H1 (cell line): ENCODE data around the gene KLK4. TPM values are rescaled to one million over a fixed set of nuclear protein-coding genes. Genes with fewer than 3 reads are reported as not detected.
A peak's percentile ranks its signal among the peaks of the same experiment; 100 is the strongest.

Experiments used
- CTCF ChIA-PET: fragments of 300-600 bp; sonication (Branson Sonifier 250); formaldehyde crosslinking; loops from one replicate; lab custom pipeline; 2021; ENCODE audit not compliant: partially characterized antibody; lab: Charles Lee
- POLR2A ChIA-PET: fragments of 300-600 bp; sonication (Branson Sonifier 250); formaldehyde crosslinking; loops from one replicate; lab custom pipeline; 2021; ENCODE audit warnings: inconsistent platforms; ENCODE audit not compliant: partially characterized antibody; lab: Charles Lee
- DNase-seq, 2 experiments: peaks; one replicate each; pipeline versions ENCODE4 v3.0.0 to v3.0.0-alpha.2; 2010 to 2022; ENCODE audit warnings: low spot score in 2 of 2, low read depth in 1 of 2, mixed read lengths in 1 of 2
- FAIRE-seq: peaks from 2 replicates; lab custom pipeline; 2011; peaks lifted over from hg19 to GRCh38; lab: Jason Lieb, UNC
- H2AFZ ChIP-seq: 2 replicates; pipeline ENCODE4 v1.8.1; 2012; ENCODE audit warnings: low read length, inconsistent platforms
- H2AK5ac ChIP-seq: 2 replicates; pipeline ENCODE4 v1.6.1; 2013; ENCODE audit warnings: low read depth, low read length
- H2BK120ac ChIP-seq: replicated peaks from 2 replicates; pipeline ENCODE3; 2013; ENCODE audit warnings: low read depth, low read length, inconsistent platforms
- H2BK12ac ChIP-seq: 2 replicates; pipeline ENCODE4 v1.6.1; 2013; ENCODE audit warnings: low read depth, low read length
- H2BK15ac ChIP-seq: 2 replicates; pipeline ENCODE4 v1.6.1; 2013; ENCODE audit warnings: low read length
- H2BK20ac ChIP-seq: 2 replicates; pipeline ENCODE4 v1.6.1; 2013; ENCODE audit warnings: low read length
- H2BK5ac ChIP-seq: 2 replicates; pipeline ENCODE4 v1.6.1; 2013; ENCODE audit warnings: low read depth, low read length
- H3K14ac ChIP-seq: 2 replicates; pipeline ENCODE4 v1.6.1; 2013; ENCODE audit warnings: inconsistent platforms; ENCODE audit not compliant: insufficient read length
- H3K18ac ChIP-seq: 2 replicates; pipeline ENCODE4 v1.6.1; 2013; ENCODE audit warnings: low read length; ENCODE audit errors: extremely low read depth
- H3K23ac ChIP-seq: 2 replicates; pipeline ENCODE4 v1.6.1; 2013; ENCODE audit warnings: inconsistent platforms; ENCODE audit not compliant: insufficient read length
- H3K23me2 ChIP-seq: 2 replicates; pipeline ENCODE4 v1.6.1; 2013; ENCODE audit warnings: low read depth, low read length
- H3K27ac ChIP-seq: 2 replicates; pipeline ENCODE4 v1.6.1; 2011; ENCODE audit warnings: low read depth, low read length, inconsistent platforms
- H3K27me3 ChIP-seq, 4 experiments: replicated peaks in 1 of 4; 1 replicate in 1 of 4; 2 replicates in 3 of 4; pipeline versions ENCODE4 v1.6.1 to v1.8.1; 2011 to 2013; ENCODE audit warnings: low read length in 3 of 4, mild to moderate bottlenecking in 3 of 4, inconsistent platforms in 2 of 4, mixed read lengths in 2 of 4, moderate library complexity in 1 of 4; ENCODE audit not compliant: control insufficient read depth in 3 of 4, insufficient read depth in 3 of 4; ENCODE audit errors: extremely low read depth in 1 of 4
- H3K36me3 ChIP-seq, 4 experiments: 2 replicates each; pipeline versions ENCODE4 v1.6.1 to v1.8.1; 2011 to 2013; ENCODE audit warnings: mild to moderate bottlenecking in 4 of 4, low read length in 3 of 4, moderate library complexity in 2 of 4, control low read depth in 1 of 4, inconsistent platforms in 1 of 4; ENCODE audit not compliant: insufficient read depth in 4 of 4, control insufficient read depth in 2 of 4
- H3K4ac ChIP-seq: replicated peaks from 2 replicates; pipeline ENCODE3; 2013; ENCODE audit warnings: low read length, low read depth, mixed read lengths, inconsistent platforms; ENCODE audit not compliant: insufficient read length
- H3K4me1 ChIP-seq, 4 experiments: replicated peaks in 1 of 4; 1 replicate in 1 of 4; 2 replicates in 3 of 4; pipeline versions ENCODE4 v1.6.1 to v1.8.1; 2011 to 2013; ENCODE audit warnings: low read length in 3 of 4, inconsistent platforms in 2 of 4, mixed read lengths in 1 of 4; ENCODE audit not compliant: insufficient read depth in 4 of 4, control insufficient read depth in 3 of 4
- H3K4me2 ChIP-seq, 2 experiments: 2 replicates each; pipeline versions ENCODE4 v1.6.1 to v1.8.1; 2011 to 2013; ENCODE audit warnings: low read depth in 2 of 2, low read length in 2 of 2, control low read depth in 1 of 2, inconsistent platforms in 1 of 2, mild to moderate bottlenecking in 1 of 2; ENCODE audit not compliant: insufficient read depth in 1 of 2
- H3K4me3 ChIP-seq, 4 experiments: fragments of 200-600, 300-600 bp in 1 of 4; sonication (generic), shearing (Covaris generic), sonication (Bioruptor Twin) in 1 of 4; 2 replicates each; pipeline versions ENCODE4 v1.5.1 to v1.8.1; 2011 to 2016; ENCODE audit warnings: low read length in 4 of 4, low read depth in 3 of 4, control low read depth in 2 of 4, inconsistent platforms in 2 of 4, mild to moderate bottlenecking in 2 of 4, mixed read lengths in 1 of 4, moderate library complexity in 1 of 4; ENCODE audit not compliant: insufficient read depth in 2 of 4; ENCODE audit errors: extremely low read depth in 1 of 4
- H3K56ac ChIP-seq: replicated peaks from 2 replicates; pipeline ENCODE3; 2013; ENCODE audit warnings: low read depth, mild to moderate bottlenecking, mixed read lengths, low read length, inconsistent platforms; ENCODE audit not compliant: insufficient read length
- H3K79me1 ChIP-seq: 2 replicates; pipeline ENCODE4 v1.6.1; 2013; ENCODE audit warnings: low read depth, low read length, control low read depth
- H3K79me2 ChIP-seq, 2 experiments: 2 replicates each; pipeline versions ENCODE4 v1.6.1 to v1.8.1; 2012 to 2013; ENCODE audit warnings: low read length in 2 of 2, mild to moderate bottlenecking in 2 of 2, inconsistent platforms in 1 of 2; ENCODE audit not compliant: insufficient read depth in 2 of 2, control insufficient read depth in 1 of 2
- H3K9ac ChIP-seq, 4 experiments: replicated peaks in 1 of 4; 1 replicate in 1 of 4; 2 replicates in 3 of 4; pipeline versions ENCODE4 v1.6.1 to v1.8.1; 2011 to 2013; ENCODE audit warnings: low read depth in 3 of 4, low read length in 3 of 4, control low read depth in 2 of 4, mild to moderate bottlenecking in 2 of 4, moderate library complexity in 2 of 4, inconsistent platforms in 1 of 4; ENCODE audit errors: extremely low read depth in 1 of 4
- H3K9me3 ChIP-seq, 2 experiments: 2 replicates each; pipeline versions ENCODE4 v1.6.1 to v1.8.1; 2012 to 2013; ENCODE audit warnings: mild to moderate bottlenecking in 2 of 2, moderate library complexity in 2 of 2, control low read depth in 1 of 2, inconsistent platforms in 1 of 2, low read depth in 1 of 2, low read length in 1 of 2, mixed read lengths in 1 of 2; ENCODE audit not compliant: insufficient read depth in 2 of 2
- H4K20me1 ChIP-seq, 2 experiments: replicated peaks in 1 of 2; 2 replicates each; pipeline versions ENCODE3 to v1.8.1; 2011 to 2013; ENCODE audit warnings: inconsistent platforms in 2 of 2, low read length in 2 of 2, mild to moderate bottlenecking in 1 of 2; ENCODE audit not compliant: insufficient read depth in 2 of 2, control insufficient read depth in 1 of 2
- H4K5ac ChIP-seq: 2 replicates; pipeline ENCODE4 v1.6.1; 2013; ENCODE audit warnings: low read length, low read depth, mixed read lengths, inconsistent platforms; ENCODE audit not compliant: insufficient read length
- H4K8ac ChIP-seq: 2 replicates; pipeline ENCODE4 v1.8.0; 2013; ENCODE audit warnings: mild to moderate bottlenecking, moderate library complexity, low read length, inconsistent platforms; ENCODE audit not compliant: insufficient read depth; ENCODE audit errors: extremely low read depth
- H4K91ac ChIP-seq: replicated peaks from 2 replicates; pipeline ENCODE3; 2013; ENCODE audit warnings: low read length, mixed read lengths, inconsistent platforms; ENCODE audit not compliant: insufficient read length
- ATF2 ChIP-seq: IDR thresholded peaks from 2 replicates; pipeline ENCODE4 v1.6.1; 2012; ENCODE audit warnings: low read length, inconsistent platforms
- BACH1 ChIP-seq: IDR thresholded peaks from 2 replicates; pipeline ENCODE4 v1.6.1; 2012; ENCODE audit warnings: low read length, improper control_type of control experiment
- CBX5 ChIP-seq: fragments of 300-800, 300-1000 bp; sonication (generic); IDR thresholded peaks from 2 replicates; pipeline ENCODE4 v1.7.1; 2016; ENCODE audit warnings: antibody characterized with exemption, low read length, low read depth
- CHD2 ChIP-seq: IDR thresholded peaks from 2 replicates; pipeline ENCODE4 v1.6.1; 2012; ENCODE audit warnings: low read length, improper control_type of control experiment
- EZH2 ChIP-seq: fragments of 200-600 bp; sonication (generic); IDR thresholded peaks from 2 replicates; pipeline ENCODE4 v1.7.1; 2012; ENCODE audit warnings: low read depth, mild to moderate bottlenecking, moderate library complexity, low read length, inconsistent platforms; ENCODE audit not compliant: severe bottlenecking
- HDAC2 ChIP-seq, 2 experiments: fragments of 300-600 bp in 1 of 2; sonication (generic) in 1 of 2; IDR thresholded peaks; 2 replicates each; pipeline ENCODE4 v1.6.1; 2011 to 2012; ENCODE audit warnings: low read depth in 2 of 2, low read length in 2 of 2, mild to moderate bottlenecking in 2 of 2, moderate library complexity in 2 of 2, borderline replicate concordance in 1 of 2, inconsistent platforms in 1 of 2
- KDM5A ChIP-seq: fragments of 200-600 bp; IDR thresholded peaks from 2 replicates; pipeline ENCODE4 v1.7.1; 2012; ENCODE audit warnings: mild to moderate bottlenecking, low read length, inconsistent platforms, mixed read lengths
- TEAD4 ChIP-seq: IDR thresholded peaks from 2 replicates; pipeline ENCODE4 v1.6.1; 2012; ENCODE audit warnings: low read depth, low read length, inconsistent platforms, mixed read lengths
- WGBS, 2 experiments: shearing (Covaris generic) in 1 of 2; methylation state at CpG; one replicate each; pipeline versions ENCODE4 v1.1.6 to v1.1.7; 2013 to 2015; ENCODE audit warnings: low lambda C conversion rate in 2 of 2, mixed read lengths in 2 of 2, inconsistent platforms in 1 of 2, low coverage in 1 of 2, missing lambda C conversion rate in 1 of 2; ENCODE audit not compliant: insufficient replicate concordance in 2 of 2, insufficient coverage in 1 of 2, insufficient read length in 1 of 2; ENCODE audit errors: extremely low coverage in 1 of 2, missing lambda C conversion rate in 1 of 2; 5-methylcytosine and 5-hydroxymethylcytosine counted together
- polyA plus RNA-seq, 7 experiments: library from polyadenylated mRNA; depleted of rRNA in 3 of 7; stranded (reverse) in 5 of 7; unstranded in 2 of 7; fragments of >200 nt in 5 of 7; fragments of 200-250 nt in 2 of 7; gene quantifications; 1 replicate in 5 of 7; 2 replicates in 1 of 7; 4 replicates in 1 of 7; pipeline versions ENCODE4 v1.2.1 to v1.2.3, GENCODE V29; 2011 to 2013; ENCODE audit warnings: missing spikeins in 2 of 7, mixed read lengths in 2 of 7
- total RNA-seq: library from RNA; stranded (reverse); fragmentation: NEBNext Ultra II Directional; extraction: Animal tissue kit (Norgen Biotek cat#: 25700); gene quantifications from 2 replicates; pipeline ENCODE4 v1.2.1, GENCODE V29; 2021

The KLK4 gene
- total and polyA plus RNA-seq, 2 of the 8 experiments (the other 6 are each of a cell fraction or from before 2014, with no cell fraction given) = 0.44 TPM; not detected in 1

GRCh38 chr19:50952910-50953309 lies 41.7 kb upstream of the KLK4 start, which contains the start of gene KLK5:
Gene KLK5 (minus strand): TSS chr19:50953038. CDS start chr19:50952657, 381 bp downstream.
- no peak for TF ChIP-seq KDM5A
- no peak for TF ChIP-seq BACH1
- TF ChIP-seq HDAC2 (IDR thresholded peaks at IDR 0.05; ENCODE audit: borderline replicate concordance in 1 of 2, low read depth in 2 of 2, low read length in 2 of 2) = no peak
- no peak for TF ChIP-seq CHD2
- no peak for TF ChIP-seq ATF2
- TF ChIP-seq CBX5 = no peak
- TF ChIP-seq EZH2 = no peak
- 0 out of 2 replicates have a peak, but pooled peaks have one; percentile 9 for TF ChIP-seq TEAD4
- TF ChIP-seq, all 59 proteins: peak for 1
- no peaks in the 10 kb centered on the region for H4K20me1 ChIP-seq
- no peaks in the 10 kb centered on the region for H3K79me2 ChIP-seq
- no peak within 1 kb of the TSS for H4K91ac ChIP-seq
- no peak within 1 kb of the TSS for H2BK20ac ChIP-seq
- H3K79me1 ChIP-seq = no peaks in the 10 kb centered on the region
- no peak within 1 kb of the TSS; the same call in 1 of the 2 replicates for H2BK12ac ChIP-seq
- peak within 1 kb of the TSS; percentile 83; the same call in 1 of the 2 replicates for H2BK15ac ChIP-seq
- no peak within 1 kb of the TSS for H4K5ac ChIP-seq
- no peak within 1 kb of the TSS for H2BK120ac ChIP-seq
- no peak within 1 kb of the TSS for H3K14ac ChIP-seq
- peak within 1 kb of the TSS; percentile 85 for H3K4ac ChIP-seq
- no peaks in the 10 kb centered on the region for H3K36me3 ChIP-seq
- 70% methylated on average over 2 of the region's 7 CpGs; no CpG with 5 or more reads in 1 of the 2 experiments for WGBS, 2 experiments
- no peak within 1 kb of the TSS for H3K4me2 ChIP-seq
- peaks cover 0 to 7% (median 4%) of the 10 kb centered on the region in 4 experiments; a peak in 6 of 7 replicates for H3K4me1 ChIP-seq
- H3K23ac ChIP-seq = no peak within 1 kb of the TSS
- H2AFZ ChIP-seq = peak within 1 kb of the TSS; percentile 72; the same call in 1 of the 2 replicates
- H3K18ac ChIP-seq = no peak within 1 kb of the TSS
- FAIRE-seq = no peak
- H2AK5ac ChIP-seq = 0 out of 2 replicates have a peak within 1 kb of the TSS, but pooled peaks have one; percentile 94
- H3K4me3 ChIP-seq = no peak within 1 kb of the TSS
- H3K56ac ChIP-seq = no peak within 1 kb of the TSS
- peak within 1 kb of the TSS; percentile 41; the same call in 1 of the 2 replicates for H4K8ac ChIP-seq
- no peak for DNase-seq
- ChIA-PET CTCF (no interaction called here), POLR2A (no interaction called here)
- H3K27ac ChIP-seq = no peak within 1 kb of the TSS
- peak within 1 kb of the TSS; percentile 44; the same call in 1 of the 2 replicates for H2BK5ac ChIP-seq
- peaks cover 4% of the 10 kb centered on the region; the same call in 1 of the 2 replicates for H3K23me2 ChIP-seq
- H3K9ac ChIP-seq = no peak within 1 kb of the TSS
- no peaks in the 10 kb centered on the region for H3K9me3 ChIP-seq
- H3K27me3 ChIP-seq = no peaks in the 10 kb centered on the region; a peak in 1 of 7 replicates
